ENCODE data around the gene DPP6. TPM values are rescaled to one million over a fixed set of nuclear protein-coding genes. Genes with fewer than 3 reads are reported as not detected.

The DPP6 gene
- total RNA-seq, 1 donor from 2014 or later = 5.1 TPM

DNA sequence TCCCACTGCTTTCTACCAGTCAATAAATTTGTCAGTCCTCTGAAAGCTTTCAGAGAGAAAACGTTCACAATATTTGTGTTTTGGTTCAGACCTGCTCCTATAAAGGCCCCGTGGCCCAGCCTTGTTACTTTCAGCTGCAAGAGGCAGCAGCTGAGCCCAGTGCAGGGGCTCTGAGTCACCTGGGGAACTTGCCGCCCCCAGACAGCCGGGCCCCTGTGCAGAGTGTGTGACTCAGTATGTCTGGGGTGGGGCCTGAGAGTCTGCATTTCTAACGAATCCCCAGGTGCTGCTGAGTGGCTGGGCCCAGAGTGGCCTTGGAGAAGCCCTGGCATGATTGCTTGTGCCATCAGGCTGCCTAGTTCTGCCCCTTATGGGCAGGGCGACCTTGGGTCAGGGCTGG lies 647.2 kb downstream of the DPP6 start:
- DNase-seq = no peak

DNA sequence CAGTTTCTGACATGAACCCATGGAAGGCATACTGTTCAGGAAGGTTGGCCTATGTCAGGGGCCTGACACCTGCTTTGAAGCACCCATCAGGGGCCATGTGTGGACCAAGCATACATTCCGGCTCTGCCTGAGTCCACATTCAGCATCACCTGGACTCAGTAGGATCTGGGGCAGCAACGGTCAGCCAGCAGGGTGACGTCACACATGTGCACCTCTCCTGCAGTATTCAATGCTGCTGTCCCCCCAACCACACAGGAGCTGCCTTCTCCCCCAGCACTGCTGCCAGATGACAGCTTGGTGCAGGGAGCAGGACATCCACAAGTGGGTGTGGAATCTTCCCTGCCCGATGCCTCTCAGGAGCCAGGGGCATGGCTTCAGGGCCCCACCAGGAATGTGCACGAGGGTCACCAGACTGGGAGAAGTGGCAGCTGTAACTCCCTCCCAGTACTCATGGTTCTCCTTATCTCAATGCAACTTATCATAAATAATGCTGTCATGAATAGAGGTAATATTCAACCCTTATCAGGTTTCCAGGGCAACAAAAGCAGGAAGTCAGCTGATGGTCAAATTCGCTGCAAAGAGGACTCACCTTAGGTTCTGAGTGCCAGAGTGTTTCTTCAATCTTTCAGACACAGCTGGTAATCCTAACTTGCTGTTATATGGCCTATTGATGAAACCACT lies 657.8 kb downstream of the DPP6 start:
- no peak for DNase-seq

DNA sequence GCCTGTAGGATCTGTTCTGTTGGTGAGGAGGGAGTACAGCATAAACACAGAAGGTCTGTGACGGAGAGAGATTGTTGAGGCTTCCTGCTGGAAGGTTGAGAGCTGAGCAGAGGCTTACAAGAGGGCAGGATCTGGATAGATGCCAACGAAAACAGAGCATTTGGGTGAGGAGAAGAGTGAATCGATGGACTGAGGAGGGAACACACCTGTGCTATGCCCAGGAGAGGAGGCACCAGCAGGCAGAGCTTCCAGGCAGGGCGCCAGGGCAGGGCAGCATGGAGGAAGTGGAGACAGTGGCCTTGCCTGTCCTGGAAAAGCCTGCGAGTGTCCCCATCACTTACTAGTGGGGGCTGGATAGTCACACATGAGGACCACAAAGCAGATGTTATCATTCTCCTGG lies 667.8 kb downstream of the DPP6 start:
- no peak for DNase-seq

DNA sequence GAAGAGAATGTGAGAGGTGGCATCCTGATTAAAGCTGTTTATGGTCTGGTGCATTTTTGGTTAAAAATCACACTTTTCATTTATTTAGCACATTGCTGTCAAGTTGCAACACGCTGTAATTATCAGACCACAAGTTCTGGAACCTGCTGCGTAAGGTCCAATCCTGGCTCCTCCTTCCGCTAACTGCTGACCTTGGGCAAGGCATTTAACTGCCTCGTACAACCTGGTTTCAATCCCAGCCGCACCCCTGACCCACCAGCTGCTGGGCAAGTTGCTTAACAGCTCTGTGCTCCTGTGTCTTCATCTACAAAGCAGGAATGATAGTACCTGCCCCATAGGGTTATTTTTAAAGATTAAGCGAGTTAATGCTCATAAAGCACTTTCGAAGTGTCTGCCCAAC lies 668.9 kb downstream of the DPP6 start:
- no peak for DNase-seq

DNA sequence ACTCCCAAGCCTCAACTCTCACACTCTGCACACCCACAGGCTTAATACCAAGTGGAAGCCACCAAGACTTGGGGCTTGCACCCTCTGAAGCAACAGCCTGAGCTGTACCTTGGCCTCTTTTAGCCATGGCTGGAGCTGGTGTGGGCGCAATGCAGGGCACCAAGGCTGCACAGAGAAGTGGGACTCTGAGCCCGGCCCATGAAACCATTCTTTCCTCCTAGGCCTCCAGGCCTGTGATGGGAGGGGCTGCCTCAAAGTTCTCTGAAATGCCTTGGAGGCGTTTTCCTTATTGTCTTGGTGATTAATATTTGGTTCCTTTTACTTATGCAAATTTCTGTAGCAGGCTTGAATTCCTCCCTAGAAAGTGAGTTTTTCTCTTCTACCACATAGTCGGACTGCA lies 674.2 kb downstream of the DPP6 start:
- DNase-seq = no peak

DNA sequence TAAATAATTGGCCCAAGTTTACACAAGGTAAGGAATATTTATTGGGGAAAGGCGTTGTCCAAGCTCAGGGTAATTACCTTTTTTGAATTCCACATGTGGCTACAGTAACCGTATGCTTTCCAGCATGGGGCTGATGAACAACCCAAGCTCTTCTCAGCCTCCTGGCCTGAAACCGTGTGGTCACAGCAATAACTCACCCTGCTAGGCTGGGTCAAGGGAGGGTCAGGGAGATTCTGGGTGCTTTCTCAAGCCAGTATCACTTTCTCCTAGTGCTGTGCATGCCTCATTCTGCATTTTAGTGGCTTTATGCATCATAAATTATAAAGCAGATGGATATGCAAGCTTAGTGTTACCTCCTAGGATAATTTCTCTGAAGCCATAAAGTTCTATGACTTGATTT lies 676.9 kb downstream of the DPP6 start:
- DNase-seq = no peak

DNA sequence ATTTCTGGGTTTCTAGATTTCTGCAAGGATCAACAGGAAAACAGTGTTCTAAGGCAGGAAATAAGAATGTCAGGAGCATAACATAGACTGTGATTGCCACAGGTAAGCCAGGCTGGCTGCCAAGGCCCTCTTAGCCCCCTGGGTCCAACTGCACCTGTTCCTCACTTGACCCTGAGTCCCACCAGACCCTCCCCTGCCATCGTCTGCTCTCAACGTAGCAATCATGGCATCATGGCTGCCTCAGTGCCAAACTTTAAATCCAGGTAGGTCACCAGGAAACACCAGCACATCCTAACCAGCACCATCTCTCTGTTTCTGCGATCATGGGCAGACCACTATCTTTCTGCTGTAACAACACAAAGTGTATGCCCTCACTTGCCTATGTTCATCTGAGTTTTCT lies 683.6 kb downstream of the DPP6 start:
- DNase-seq = no peak

DNA sequence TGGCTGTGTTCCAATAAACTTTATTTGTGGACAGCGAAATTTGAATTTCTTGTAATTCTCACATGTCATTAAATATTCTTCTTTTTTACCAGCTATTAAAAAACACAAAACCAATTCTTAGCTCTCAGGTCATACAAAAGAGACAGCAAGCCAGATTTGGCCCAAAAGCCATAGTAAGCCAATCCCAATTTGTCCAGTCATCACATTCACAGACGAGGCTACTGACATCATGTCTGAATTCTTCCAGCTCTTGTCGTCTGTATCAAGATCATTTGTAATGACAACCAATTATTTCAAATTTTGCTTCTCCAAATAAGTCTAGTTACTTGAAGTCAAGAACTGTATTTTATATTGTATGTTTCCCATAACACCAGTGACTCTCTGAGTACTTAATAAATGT lies 684.2 kb downstream of the DPP6 start:
- no peak for DNase-seq

DNA sequence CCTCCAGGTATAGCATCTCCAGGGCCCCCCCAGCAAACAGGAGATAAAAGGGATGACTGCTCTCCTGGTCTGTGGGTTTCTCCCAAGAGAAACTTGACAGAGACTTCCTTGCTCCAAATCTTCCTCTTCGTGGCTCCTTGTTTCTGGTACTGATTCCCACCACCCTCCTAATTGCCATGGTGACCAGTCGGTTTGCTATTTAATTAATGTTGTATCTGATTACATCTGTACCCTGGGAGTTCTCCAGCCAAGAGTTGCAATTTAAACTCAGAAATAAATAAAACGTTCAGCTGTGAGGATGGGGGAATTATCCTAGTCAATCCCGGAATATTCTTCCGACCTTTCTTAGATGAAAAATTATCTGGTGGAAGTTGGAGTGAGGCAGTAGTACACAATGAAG lies 686.0 kb downstream of the DPP6 start:
- no peak for DNase-seq

DNA sequence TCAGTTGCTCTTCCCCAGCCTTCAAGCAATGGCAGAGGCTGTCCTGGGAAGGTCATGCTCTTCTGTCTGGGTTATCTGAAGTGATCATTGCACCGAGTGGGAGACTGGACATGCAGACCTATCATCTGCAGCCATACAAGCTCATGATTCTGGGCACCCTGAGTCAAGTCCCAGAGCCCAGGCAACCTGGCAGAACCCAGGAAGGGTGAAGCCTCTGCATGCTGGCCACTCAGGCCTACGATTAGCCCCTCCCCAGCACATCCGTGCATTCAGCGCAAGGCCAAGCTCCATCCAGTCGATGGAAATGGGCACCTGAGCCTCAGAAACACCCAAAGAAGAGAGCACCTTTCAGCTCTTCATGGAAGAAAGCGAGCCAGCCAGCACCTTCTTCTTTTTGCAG lies 688.9 kb downstream of the DPP6 start:
- DNase-seq = no peak

DNA sequence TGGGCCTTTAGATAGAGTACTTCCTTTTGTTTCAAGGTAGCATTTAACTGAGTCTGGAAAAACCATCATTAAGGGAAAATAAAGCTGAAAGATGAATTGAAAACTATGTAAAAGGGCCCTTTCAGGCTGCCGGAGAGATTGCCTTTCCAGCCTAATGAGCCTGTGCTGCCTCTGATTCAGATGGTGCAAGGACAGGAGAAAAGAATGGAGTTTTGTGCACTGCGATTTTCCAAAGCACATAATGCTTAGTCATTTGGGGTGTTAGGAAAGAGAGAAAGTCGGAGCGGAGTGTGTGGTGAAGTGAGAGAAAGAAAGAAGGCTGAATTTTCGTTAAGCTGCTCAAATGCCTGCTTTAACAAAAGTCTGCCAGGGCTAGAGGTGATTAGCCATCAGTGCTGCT lies 691.0 kb downstream of the DPP6 start:
- DNase-seq = no peak

DNA sequence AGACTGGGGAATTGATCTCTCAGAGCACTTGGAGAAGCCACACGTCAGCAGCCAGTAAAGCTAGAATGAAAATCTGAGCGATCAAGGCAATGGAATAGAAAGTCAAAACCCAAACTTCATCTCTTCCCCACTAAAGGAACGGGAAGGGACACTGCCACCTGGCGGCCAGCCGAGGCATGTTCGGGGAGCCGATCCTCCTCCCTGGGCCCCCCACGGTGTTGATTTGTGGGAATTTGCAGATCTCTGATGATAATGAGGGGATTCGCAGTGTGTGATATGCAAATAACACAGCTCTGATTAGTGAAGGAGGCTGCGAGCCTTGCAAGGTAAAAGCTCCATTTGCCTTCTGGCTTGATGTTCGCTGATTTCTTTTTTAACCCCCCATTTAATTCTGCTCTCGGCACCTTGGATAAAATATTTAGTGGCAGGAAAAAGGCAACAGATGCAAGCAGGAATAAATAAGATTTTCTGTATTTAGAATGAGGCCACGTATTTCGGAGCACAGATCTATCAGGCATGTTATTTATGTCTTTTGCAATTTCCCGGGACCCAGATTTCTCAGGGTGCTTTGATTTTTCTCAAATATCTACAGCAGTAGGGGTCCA lies 692.2 kb downstream of the DPP6 start:
- DNase-seq = peak; percentile 51

DNA sequence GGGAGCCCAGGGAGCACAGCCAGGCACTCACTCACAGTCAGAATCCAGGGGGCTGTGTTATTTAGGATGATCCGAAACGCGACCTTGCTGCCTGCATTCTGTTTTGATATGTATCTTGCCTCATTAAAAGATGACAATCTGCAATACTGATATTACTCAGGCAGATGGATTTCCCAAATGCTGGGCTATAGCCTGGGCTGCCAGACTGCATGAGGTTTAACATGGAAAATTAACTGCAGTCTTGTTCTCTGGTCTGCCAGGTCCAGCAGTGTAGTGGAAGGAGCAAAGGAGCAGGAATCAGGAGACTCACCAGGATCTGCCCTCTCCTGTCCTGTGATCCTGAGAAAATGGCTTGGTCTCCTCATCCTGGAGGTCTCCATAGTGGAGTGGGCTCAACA lies 692.7 kb downstream of the DPP6 start:
- DNase-seq = no peak

DNA sequence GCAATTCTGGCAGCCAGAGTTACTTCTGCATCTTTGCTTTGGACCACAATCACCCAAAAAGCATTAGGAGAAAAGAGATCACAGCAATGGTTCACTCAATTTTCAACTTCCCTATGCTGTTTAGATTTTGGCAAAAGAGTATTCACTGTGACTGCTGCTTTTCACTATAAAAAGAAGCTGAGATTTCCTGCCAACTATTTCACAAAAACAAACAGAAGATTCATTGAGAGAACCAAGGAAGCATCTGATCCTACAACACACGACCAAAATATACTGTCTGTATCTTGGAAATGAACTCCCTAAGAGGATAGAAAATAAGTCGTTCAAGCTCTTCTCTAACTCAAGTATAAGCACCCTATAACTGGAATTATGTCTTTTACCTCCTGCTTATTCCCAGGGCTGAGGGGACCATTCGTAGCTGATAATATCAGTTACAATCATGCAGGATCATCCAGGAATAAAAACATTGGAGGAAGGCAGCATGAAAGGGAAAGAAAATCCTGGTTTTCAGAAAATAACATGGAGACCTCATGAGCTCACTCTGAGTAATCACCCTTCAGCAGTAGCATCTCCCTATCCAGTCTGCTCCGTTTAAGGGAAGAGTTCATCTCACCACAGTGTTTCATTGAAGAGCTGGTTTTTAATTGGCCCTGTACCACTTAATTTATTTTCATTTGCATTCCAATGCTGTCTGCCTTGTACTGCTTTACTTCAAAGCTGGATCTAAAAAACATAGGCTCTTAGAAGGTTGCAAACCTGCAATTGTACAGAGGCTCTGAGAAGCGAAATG lies 694.6 kb downstream of the DPP6 start:
- peak; percentile 45 for DNase-seq

DNA sequence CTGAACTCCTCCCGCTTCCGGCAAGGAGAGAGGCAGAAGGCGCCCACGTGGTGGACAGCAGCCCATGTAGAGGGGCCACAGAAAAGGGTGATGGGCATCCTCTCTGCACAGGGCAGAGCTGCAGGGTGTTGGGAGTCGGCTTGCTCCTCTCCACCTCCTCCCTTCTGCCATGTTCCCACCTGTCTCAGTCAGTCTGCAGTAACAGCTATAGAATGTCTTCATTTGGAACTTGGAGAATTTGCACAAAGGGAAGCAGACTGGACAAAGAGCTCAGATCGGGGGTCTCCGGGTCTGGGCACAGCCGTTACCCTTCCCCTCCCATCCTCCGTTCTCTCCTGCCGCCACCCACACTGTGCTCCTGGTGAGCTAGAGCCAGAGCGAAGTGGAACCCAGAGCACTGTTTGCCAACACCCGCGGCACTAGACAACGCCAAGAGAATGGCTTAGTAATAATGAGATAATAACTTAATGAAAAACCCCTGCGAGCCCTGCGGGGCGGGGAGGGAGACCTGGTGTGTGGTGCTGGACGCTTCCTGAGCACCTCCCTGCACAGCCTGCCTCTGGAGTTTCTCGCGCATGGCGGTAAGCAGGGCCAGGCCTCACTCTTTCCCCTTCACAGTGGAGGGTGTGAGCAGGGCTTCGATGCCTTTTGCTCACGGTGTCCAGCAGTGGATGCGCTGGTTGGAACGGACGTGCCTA lies 696.0 kb downstream of the DPP6 start:
- peak; percentile 75 for DNase-seq

DNA sequence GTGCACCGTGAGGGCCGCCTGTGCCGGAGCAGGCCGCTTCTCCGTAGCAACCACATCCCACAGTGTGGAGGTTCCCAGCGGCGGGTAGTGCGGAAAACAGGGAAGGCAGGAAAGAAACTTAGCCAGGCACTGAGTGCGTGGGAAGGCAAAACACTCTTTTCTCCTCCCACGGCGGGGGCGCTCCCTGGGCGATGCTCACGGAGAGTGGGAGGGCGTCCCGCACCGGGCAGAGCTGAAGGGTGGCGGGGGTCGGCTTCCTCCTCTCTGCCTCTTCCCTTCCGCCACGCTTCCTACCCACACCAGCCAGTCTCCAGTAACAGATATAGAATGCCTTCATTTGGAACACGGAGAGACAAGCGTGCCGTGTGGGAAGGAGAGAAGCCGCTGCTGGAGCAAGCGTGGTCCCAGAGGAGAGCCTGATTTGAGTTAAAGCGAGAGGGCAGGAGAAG lies 698.2 kb downstream of the DPP6 start:
- no peak for DNase-seq

DNA sequence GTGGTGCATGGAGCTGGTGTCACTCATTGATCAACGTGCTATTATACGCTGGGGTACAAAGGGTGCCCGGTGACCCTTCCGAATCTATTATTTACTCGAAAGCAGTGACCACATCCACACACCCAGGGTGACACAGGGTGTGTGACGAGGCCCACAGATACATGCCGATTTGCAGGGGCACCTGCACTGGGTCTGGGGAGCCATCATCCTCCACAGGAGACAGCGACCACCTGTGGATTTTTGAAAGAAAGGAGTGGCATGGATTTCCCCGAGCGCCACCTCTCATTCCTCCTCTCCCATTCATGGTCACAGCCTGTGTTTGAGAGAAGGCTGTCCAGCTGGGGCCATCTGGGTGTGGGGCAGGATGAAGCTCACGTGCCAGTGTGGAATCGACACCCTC lies 701.0 kb downstream of the DPP6 start:
- peak; percentile 50 for DNase-seq

DNA sequence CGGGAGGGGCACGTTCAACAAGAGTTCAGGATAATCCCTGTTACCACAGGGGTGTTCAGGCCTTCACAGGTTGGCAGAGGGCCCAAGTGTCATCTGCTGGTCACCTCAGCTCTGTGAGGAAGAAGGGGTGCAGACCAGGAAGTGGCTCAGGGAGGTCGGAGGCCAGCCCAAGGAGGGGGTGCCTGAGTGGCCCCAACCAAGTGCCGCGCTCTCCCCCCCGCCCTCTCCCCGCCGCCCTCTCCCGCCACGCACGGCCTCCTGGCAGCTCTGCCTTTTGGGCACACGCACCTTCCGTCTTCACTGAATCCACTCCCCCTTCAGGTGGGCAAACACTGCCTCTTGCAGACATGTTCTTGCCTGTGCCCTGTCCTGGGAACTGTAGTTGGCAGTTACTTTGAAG lies 705.6 kb downstream of the DPP6 start:
- no peak for DNase-seq

DNA sequence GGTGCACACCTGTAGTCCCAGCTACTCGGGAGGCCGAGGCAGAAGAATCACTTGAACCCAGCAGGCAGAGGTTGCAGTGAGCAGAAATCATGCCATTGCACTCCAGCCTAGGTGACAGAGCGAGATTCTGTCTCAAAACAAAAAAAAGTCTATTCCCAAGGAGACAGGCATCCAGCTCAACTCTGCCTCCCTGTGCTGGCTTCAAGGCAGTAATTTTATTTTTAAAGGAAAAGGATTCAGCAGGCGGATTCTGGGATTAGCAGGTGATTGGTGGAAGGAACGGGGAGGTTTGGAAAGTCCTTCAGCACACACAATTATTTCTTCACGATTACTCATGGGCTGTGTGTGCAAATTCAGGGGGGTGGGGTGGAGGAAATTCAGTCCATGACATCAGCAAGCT lies 707.8 kb downstream of the DPP6 start:
- DNase-seq = no peak

DNA sequence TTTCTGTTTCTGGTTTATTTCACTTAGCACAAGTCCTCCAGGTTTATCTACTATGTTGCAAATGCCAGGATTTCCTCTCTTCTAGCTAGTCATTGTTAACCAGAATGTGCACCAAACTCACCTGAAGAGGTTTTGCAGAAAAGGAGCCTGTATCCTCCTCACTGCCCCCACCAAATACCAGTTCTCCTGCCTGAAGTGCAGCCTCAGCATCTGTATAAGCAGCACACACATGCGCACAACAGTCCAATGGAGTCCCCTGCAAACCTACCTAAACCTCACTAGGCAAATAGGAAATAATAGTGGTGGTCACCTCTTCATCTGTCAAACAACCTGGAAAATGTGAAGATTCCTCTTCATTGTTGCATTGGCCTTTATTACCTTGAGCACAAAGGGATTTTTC lies 712.9 kb downstream of the DPP6 start:
- no peak for DNase-seq

DNA sequence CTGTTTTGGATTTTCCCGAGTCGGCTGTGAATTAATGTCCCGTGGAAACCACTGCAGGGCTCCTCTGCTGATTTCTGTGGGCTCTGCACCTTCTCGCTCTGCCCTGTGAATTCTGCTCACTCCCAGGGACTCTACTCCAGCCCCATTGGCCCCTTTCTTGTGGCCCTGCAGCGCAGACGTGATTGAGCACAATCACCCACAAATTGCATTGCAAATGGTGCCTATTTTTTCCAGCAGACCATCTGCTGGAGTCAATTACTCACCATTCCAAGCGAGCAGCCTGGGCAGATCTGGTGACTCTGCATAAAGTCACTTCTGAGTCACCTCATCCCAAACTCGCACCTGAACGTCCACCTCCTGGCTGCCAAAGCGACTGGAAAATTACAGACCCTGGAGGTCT lies 714.9 kb downstream of the DPP6 start:
- no peak for DNase-seq

DNA sequence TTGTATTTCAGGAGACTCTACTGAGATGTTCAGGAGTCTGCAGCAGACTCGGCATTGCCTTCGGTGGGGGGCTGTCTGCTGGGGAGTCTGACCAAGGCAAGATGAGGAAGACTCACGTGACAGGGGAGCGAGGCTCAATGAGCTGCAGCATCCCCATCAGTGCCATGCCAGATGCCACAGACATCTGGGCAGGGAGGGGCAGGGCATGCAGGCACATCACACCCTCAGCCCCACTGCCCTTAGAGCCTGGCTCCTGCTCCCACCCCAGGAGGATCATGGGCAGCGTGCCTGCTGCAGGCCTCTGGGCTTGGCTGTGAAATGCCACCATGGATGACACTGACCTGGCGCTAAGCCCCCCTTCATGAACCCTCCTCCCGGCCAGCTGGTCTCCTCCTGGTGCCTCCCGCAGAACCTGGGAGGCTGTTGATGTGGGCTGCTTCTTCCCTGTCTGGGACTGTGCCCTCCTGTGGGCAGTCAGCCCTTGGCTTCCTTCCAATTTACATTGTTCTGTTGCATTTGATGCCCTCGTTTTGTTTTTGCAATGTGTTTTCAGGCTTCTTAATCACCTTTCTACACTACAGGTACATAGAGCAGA lies 715.7 kb downstream of the DPP6 start:
- no peak for DNase-seq

DNA sequence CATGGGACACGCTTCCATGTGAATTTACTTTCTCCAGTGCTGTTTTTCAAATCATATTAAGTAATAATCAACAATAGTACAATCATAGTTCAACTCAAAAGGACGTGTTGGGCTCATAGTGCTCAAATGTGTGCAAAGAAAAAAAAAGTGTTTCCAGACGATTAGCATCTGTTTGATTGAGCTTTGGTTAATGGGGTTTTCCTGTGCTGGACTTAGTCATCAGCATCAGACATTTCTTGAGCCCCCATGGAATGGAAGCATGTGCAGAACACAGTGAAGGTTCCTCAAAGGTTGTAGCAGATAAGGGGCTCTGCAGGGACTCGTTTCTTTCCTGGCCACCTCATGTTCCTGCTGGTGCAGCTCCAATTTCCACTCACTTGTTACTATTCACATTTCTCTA lies 716.8 kb downstream of the DPP6 start:
- no peak for DNase-seq
